Aorta (tissue), 4 donors: Measurements from ENCODE around the gene ZNF772. TPM values are rescaled to one million over a fixed set of nuclear protein-coding genes. Genes with fewer than 3 reads are reported as not detected.

Experiments
- polyA plus RNA-seq, 2 donors: library from polyadenylated mRNA; stranded (reverse); fragments of 200-250 nt; gene quantifications; one replicate each; pipeline ENCODE4 v1.2.3, GENCODE V29; 2013
- total RNA-seq, 2 donors: library from RNA; stranded (reverse); fragmentation: NEBNext Ultra II Directional; extraction: Animal tissue kit (Norgen Biotek cat#: 25700); gene quantifications; one replicate each; pipeline ENCODE4 v1.2.1, GENCODE V29; 2021
- donor health status: healthy with polysubstance abuse.
- donor health status: Bipolar disorder and iron deficiency.
- donor health status: DM: no; HTN: no; CAD: no.
- donor health status: DM: yes; HTN: yes; CAD: no.

Gene ZNF772
- total and polyA plus RNA-seq, 4 donors = 0.88 to 9.1 (median 4.3) TPM

Other genes starting within 250 kb of the ZNF772 start
- 1 to 10 TPM; 1.3 to 3.5 TPM for gene AURKC, start 246.5 kb downstream of the ZNF772 start, total RNA-seq
- 1 to 10 TPM in 1 of 2 donors, under 1 TPM in 1; 0.63 to 2.9 TPM for gene AURKC, start 246.5 kb downstream of the ZNF772 start, polyA plus RNA-seq
- 10 to 100 TPM; 19.0 to 19.8 TPM for gene ZNF805, start 236.9 kb downstream of the ZNF772 start, total RNA-seq
- gene ZNF805, start 236.9 kb downstream of the ZNF772 start, polyA plus RNA-seq = under 1 TPM; 0.38 to 0.41 TPM
- 10 to 100 TPM; 65.8 to 75.3 TPM for gene ZNF460, start 197.1 kb downstream of the ZNF772 start, total RNA-seq
- gene ZNF460, start 197.1 kb downstream of the ZNF772 start, polyA plus RNA-seq = 1 to 10 TPM; 1.4 to 3.9 TPM
- gene ZNF543, start 157.1 kb downstream of the ZNF772 start, total RNA-seq = 1 to 10 TPM; 8.2 to 8.9 TPM
- gene ZNF543, start 157.1 kb downstream of the ZNF772 start, polyA plus RNA-seq = 1 to 10 TPM in 1 of 2 donors, under 1 TPM in 1; 0.38 to 1.7 TPM
- gene ZNF304, start 126.3 kb downstream of the ZNF772 start, total RNA-seq = 10 to 100 TPM in 1 of 2 donors, 1 to 10 TPM in 1; 9.7 to 11.0 TPM
- gene ZNF304, start 126.3 kb downstream of the ZNF772 start, polyA plus RNA-seq = 1 to 10 TPM; 1.8 to 4.5 TPM
- gene TRAPPC2B, start 114.0 kb downstream of the ZNF772 start, total RNA-seq = 10 to 100 TPM in 1 of 2 donors, 1 to 10 TPM in 1; 8.3 to 13.4 TPM
- 10 to 100 TPM; 17.9 to 28.2 TPM for gene TRAPPC2B, start 114.0 kb downstream of the ZNF772 start, polyA plus RNA-seq
- gene ZNF547, start 114.0 kb downstream of the ZNF772 start, total RNA-seq = 1 to 10 TPM; 2.6 to 2.7 TPM
- 1 to 10 TPM; 1.8 to 2.6 TPM for gene ZNF547, start 114.0 kb downstream of the ZNF772 start, polyA plus RNA-seq
- 10 to 100 TPM; 23.4 to 29.0 TPM for gene ZNF548, start 87.7 kb downstream of the ZNF772 start, total RNA-seq
- 1 to 10 TPM; 2.3 to 7.1 TPM for gene ZNF548, start 87.7 kb downstream of the ZNF772 start, polyA plus RNA-seq
- 10 to 100 TPM; 15.2 to 15.8 TPM for gene ZNF17, start 66.4 kb downstream of the ZNF772 start, total RNA-seq
- 1 to 10 TPM; 2.1 to 3.7 TPM for gene ZNF17, start 66.4 kb downstream of the ZNF772 start, polyA plus RNA-seq
- 1 to 10 TPM; 6.1 to 7.6 TPM for gene ZNF749, start 42.2 kb downstream of the ZNF772 start, total RNA-seq
- 1 to 10 TPM; 2.1 to 4.0 TPM for gene ZNF749, start 42.2 kb downstream of the ZNF772 start, polyA plus RNA-seq
- gene VN1R1, start 20.4 kb downstream of the ZNF772 start, total RNA-seq = 1 to 10 TPM in 1 of 2 donors, under 1 TPM in 1; 0.62 to 1.1 TPM
- gene VN1R1, start 20.4 kb downstream of the ZNF772 start, polyA plus RNA-seq = under 1 TPM in 1 of 2 donors, not detected in 1; 0.77 TPM
- gene ZNF419, start 10.2 kb upstream of the ZNF772 start, total RNA-seq = 10 to 100 TPM in 1 of 2 donors, 1 to 10 TPM in 1; 6.1 to 12.8 TPM
- 1 to 10 TPM; 5.6 to 7.0 TPM for gene ZNF419, start 10.2 kb upstream of the ZNF772 start, polyA plus RNA-seq
- 1 to 10 TPM; 6.3 to 9.6 TPM for gene ZNF773, start 22.4 kb upstream of the ZNF772 start, total RNA-seq
- gene ZNF773, start 22.4 kb upstream of the ZNF772 start, polyA plus RNA-seq = 1 to 10 TPM; 2.1 to 5.4 TPM
- gene ZNF549, start 49.8 kb upstream of the ZNF772 start, total RNA-seq = 1 to 10 TPM; 6.2 to 7.6 TPM
- 1 to 10 TPM; 1.1 to 3.8 TPM for gene ZNF549, start 49.8 kb upstream of the ZNF772 start, polyA plus RNA-seq
- gene ZNF550, start 82.3 kb upstream of the ZNF772 start, total RNA-seq = 1 to 10 TPM; 4.9 to 8.9 TPM
- gene ZNF550, start 82.3 kb upstream of the ZNF772 start, polyA plus RNA-seq = 1 to 10 TPM; 2.4 to 3.3 TPM
- 1 to 10 TPM; 4.0 to 6.1 TPM for gene ZNF416, start 101.3 kb upstream of the ZNF772 start, total RNA-seq
- 1 to 10 TPM; 1.5 to 2.5 TPM for gene ZNF416, start 101.3 kb upstream of the ZNF772 start, polyA plus RNA-seq
- gene ZIK1, start 106.6 kb upstream of the ZNF772 start, total RNA-seq = 1 to 10 TPM; 3.5 to 6.3 TPM
- 1 to 10 TPM in 1 of 2 donors, not detected in 1; 2.4 TPM for gene ZIK1, start 106.6 kb upstream of the ZNF772 start, polyA plus RNA-seq
- gene ZNF530, start 122.3 kb upstream of the ZNF772 start, total RNA-seq = 1 to 10 TPM; 2.3 to 2.5 TPM
- gene ZNF530, start 122.3 kb upstream of the ZNF772 start, polyA plus RNA-seq = 1 to 10 TPM in 1 of 2 donors, not detected in 1; 1.6 TPM
- gene ZNF134, start 136.7 kb upstream of the ZNF772 start, total RNA-seq = 10 to 100 TPM; 13.1 to 16.6 TPM
- 1 to 10 TPM; 2.4 to 8.1 TPM for gene ZNF134, start 136.7 kb upstream of the ZNF772 start, polyA plus RNA-seq
- gene ZNF211, start 155.6 kb upstream of the ZNF772 start, total RNA-seq = 10 to 100 TPM in 1 of 2 donors, 1 to 10 TPM in 1; 8.9 to 14.8 TPM
- 10 to 100 TPM in 1 of 2 donors, 1 to 10 TPM in 1; 1.3 to 10.2 TPM for gene ZNF211, start 155.6 kb upstream of the ZNF772 start, polyA plus RNA-seq
- not detected for gene ZSCAN4, start 191.4 kb upstream of the ZNF772 start, total RNA-seq
- gene ZSCAN4, start 191.4 kb upstream of the ZNF772 start, polyA plus RNA-seq = under 1 TPM in 1 of 2 donors, not detected in 1; 0.50 TPM
- 1 to 10 TPM; 6.4 to 8.5 TPM for gene ZNF551, start 204.4 kb upstream of the ZNF772 start, total RNA-seq
- gene ZNF551, start 204.4 kb upstream of the ZNF772 start, polyA plus RNA-seq = 1 to 10 TPM; 1.2 to 2.0 TPM
- gene ZNF154, start 231.6 kb upstream of the ZNF772 start, total RNA-seq = 1 to 10 TPM; 2.3 to 6.4 TPM
- gene ZNF154, start 231.6 kb upstream of the ZNF772 start, polyA plus RNA-seq = 1 to 10 TPM in 1 of 2 donors, under 1 TPM in 1; 0.88 to 5.2 TPM